Globus pallidus (tissue), 1 donor: ENCODE data around the gene SGTA.
A peak's percentile ranks its signal among the peaks of the same experiment; 100 is the strongest.

Experiments used
- DNase-seq: peaks from one replicate; pipeline ENCODE4 v3.0.0-alpha.2; 2015; ENCODE audit warnings: low spot score

The SGTA gene

GRCh38 chr19:2770055-2771013 is 12.7 kb downstream of the SGTA start:
- peak; percentile 51 for DNase-seq

- no peak for DNase-seq
Measured at GRCh38 chr19:2769218-2769617, 13.9 kb downstream of the SGTA start.

DNA sequence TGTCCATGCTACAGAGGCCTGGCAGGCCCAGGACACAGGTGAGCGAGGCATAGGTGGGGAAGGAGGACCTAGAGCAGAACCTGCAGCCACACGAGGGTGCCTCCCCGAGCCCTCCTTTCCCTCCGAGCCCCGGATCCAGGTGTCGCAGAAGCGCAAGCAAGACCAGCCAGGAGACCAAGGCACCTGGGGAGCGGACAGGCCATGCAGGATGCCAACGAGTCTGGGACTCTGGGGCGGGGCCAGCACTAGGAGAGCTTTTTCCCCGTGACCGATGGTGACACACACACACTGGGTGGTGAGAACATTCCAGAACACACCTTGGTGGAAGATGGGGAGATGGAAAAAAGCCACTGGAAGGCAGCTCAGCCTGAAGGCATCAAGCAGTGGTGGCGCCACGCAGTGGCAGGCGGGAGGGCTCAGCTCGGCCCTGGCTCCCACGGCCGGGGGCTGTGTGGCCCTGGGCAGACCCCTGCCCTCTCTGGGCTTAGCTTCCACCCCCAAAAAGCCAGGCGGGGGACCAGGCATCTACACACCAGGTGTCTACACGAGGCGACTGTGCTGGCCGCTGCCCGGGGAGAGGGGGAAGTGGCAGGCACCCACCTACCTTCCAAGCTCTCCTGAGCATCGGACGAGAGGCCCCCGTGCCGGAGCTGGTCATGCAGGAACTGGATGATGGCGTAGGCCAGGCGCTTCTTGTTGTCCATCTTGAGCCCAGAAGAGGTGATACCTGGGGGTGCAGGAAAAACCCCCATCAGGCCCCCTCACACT is 14.5 kb downstream of the SGTA start:
- DNase-seq, result no peak

DNA sequence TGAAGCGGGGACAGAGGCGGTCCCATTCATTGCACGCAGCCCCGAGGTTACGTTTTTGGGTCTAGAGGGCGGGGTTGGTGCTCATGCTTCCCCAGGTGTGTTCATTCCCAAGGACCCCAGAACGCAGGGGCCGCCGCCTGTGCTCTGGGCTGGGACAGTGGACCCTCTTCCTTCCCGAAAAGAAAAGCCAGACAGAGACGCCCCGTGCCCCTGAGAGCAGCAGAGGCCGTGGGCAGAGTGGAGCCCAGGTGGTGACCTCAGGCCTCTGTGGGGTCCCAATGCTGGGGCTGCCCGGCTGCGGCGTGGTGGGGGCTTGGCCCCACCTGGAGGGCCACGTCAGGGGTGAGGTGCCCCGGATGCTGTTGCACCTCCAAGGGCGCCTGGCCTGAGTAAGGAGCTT is 15.4 kb downstream of the SGTA start:
- DNase-seq, result no peak

- no peak for DNase-seq
Measured at GRCh38 chr19:2766594-2767372, 16.3 kb downstream of the SGTA start.

GRCh38 chr19:2765376-2765775 is 17.7 kb downstream of the SGTA start:
- DNase-seq, result no peak

GRCh38 chr19:2764945-2765344 is 18.1 kb downstream of the SGTA start:
- no peak for DNase-seq

GRCh38 chr19:2763687-2764086 is 19.4 kb downstream of the SGTA start:
- DNase-seq, result no peak

DNA sequence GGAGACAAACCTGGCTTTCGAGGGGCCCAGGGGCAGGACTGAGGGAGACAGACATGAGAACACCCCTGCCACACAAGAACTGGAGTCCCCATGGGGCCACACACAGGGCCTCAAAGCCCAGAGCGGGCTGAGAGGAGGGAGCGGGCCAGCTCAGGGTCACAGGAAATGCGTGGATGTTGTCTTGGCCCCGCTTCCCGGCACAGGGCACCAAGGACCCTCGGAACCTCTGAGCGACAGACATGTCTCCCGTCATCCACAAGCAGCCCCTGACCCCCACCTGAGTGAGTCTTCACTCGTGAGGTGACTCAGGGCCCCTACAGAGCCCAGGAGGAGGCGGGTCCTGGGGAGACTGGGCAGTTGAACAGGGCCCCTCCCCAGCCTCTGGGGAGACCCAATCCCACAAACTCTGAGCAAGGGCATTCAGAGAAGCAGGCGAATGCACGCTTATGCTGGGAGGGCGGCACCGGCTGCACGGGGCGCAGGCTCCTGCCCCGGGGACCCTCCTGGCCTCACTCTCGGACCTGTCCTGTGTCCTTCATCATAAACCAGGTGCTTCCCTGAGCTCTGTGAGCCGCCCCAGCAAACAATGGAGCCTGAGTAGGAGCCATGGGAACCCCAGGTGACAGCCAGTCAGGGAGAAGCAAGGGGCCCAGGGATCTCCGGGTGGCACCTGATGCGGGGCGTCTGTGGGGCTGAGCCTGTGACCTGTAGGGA is 20.1 kb downstream of the SGTA start:
- no peak for DNase-seq

DNA sequence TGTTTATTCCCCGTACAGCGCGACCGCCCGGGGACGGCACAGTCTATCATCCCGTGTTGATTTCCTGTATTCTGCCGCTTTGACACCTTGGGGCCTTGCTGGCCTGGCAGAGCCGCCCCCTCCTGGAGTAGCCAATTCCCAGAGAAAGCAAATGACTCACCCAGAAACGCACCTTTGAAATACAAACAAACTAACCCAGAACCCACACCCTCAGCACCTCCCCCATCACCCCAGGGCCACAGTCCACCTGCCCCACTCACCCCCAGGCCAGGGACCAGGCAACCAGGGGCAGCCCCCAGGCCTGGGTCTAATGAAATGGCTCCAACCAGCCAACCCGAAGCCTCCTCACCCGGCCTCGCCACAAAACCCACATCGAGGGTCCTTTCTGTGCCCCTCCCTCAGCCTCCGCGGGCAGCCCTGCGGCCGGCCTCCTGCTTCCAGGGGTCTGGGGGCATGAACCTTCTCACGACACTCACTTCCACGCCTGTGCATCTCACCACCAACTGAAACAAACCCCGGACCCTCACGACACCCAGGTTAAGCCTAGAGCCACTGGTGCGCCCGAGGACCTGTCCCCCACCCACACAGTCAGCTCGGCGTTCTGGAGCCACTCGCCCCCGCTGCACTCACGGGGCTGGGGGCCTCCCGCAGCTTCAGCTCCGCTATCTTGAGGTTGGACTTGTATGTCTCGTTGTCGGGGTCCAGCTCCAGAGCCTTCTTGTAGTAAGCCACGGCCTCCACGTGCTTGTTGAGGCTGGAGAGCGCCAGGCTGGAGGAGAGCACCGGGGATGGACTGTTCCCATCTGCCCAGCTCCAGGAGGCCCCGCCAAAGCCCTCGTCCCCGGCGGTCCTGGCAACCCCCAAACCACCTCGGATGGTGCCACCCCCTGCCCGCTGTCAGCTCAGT is 20.9 kb downstream of the SGTA start:
- DNase-seq, result no peak

DNA sequence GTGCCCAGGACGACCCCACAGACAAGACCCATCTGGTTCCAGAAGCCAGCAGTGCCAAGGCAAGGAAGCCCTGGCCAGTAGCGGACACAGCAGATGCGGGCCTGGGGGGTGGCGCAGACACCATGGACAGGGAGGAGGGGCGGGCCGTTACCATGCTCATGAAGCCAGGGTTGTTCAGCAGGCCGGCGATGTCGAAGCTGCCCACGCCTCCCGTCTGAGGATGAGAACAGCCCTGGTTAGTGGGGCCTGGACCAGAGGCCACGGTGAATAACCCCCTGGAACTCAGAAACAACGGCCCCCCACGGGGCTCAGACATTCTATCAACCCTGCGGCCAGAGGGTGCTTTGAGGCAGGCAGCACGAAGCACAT is 21.8 kb downstream of the SGTA start:
- DNase-seq, result no peak

- no peak for DNase-seq
Measured at GRCh38 chr19:2759965-2760364, 23.1 kb downstream of the SGTA start.

DNA sequence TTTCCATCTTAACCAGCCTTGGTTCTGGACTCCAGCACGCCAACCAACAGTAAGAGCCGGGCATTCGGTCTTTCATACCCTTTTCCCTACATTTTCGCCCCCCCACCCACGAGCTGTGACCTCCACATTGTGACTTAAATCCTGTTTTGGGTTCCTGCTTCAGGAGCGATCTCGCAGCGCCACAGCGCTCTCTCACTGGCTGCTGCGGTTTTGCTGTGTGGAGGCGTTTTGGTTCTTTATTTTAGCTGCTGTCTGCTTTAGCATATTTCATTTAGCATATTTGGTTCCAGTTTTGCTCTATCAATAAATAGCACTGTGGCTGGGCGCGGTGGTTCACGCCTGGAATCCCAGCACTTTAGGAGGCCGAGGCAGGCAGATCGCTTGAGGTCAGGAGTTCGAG is 23.7 kb downstream of the SGTA start:
- DNase-seq, result no peak

DNA sequence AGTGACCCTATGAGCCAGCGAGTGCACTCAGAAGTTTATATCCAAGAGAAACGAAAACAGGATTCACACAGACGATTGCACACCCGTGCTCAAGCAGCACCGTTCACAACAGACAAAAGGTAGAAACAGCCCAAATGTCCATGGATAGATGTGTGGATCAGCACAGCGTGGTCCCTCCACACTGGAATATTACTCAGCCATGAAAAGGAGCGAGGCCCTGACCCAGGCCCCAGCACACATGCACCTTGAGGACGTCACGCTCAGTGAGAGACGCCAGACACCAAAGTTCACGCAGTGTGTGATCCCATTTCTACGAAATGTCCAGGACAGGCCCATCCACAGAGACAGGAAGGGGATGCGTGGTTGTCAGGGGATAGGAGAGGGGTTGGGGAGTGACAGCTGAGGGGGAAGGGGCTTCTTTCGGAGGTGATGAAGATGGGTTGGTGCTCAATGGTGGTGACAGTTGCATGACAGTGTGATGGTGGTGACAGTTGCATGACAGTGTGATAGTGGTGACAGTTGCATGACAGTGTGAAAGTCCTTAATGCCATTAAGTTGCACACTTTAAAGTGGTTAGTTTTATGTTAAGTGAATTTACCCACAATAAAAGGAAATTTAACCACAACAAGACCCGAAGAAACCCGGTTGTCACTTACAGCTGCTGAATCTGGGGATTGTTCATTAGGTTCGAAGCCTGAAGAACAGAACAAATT is 24.3 kb downstream of the SGTA start:
- DNase-seq, result no peak

DNA sequence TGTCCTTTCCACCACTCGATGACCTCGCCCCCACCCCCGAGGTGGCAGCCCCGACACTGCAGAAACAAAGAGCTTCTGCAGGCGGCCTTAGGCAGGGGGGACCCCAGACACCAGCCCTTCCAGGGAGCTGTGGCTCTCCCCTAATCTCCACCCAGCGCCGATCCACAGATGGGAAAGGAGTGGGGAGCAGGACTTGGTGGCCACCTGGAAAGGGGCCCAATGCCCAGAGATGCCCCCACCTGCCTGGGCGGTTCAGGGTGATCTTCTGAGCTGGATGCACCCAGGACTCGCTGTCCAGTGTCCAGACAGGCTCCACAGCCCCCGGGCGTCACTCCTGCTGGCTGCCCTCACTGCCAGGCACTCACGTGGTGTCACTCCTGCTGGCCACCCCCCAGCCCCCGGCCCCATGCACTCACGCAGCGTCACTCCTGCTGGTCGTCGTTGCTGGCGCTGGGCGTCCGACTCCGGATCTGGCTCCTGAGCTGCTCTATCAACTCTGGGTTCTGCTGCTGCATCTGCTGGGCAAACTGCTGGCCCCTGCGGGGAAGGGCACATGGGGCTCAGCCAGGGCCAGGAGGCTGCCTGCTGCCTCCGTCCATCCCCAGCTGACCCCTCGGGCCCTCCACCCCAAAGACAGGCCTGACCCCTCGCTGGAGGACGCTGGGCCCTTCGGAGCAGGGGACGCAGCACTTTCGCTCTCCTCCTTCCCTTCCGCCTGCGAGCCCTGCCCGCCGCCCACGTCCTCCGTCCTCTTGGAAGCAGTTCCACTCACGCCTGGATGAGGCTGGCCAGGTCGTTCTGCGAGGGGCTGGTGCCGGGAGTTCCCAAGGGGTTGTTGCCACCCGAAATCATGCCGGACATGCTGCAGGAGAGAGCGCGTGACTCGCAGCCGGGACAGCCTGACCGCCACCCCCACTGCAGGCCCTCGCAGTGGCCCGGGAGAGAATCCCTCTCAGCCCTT is 25.9 kb downstream of the SGTA start:
- DNase-seq, result no peak

DNA sequence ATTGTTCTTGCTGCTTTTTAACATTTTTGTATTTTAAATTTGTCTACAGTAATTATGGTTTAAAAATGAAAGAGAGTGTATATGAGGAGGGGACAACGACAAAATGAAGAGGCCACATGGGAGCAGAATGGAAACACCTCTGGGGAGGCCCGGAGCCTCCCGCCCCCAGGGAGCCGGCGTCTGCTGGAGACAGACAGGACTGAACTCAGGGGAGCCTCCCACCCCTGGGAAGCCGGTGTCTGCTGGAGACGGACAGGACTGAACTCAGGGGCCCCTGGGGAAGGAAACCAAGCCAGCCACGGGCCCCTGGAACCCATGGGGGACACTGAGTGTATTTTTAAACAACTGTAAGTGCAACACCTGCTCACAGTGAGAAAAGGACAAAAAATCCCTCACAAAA is 26.6 kb downstream of the SGTA start:
- DNase-seq, result no peak

GRCh38 chr19:2755811-2756210 is 27.3 kb downstream of the SGTA start:
- no peak for DNase-seq

DNA sequence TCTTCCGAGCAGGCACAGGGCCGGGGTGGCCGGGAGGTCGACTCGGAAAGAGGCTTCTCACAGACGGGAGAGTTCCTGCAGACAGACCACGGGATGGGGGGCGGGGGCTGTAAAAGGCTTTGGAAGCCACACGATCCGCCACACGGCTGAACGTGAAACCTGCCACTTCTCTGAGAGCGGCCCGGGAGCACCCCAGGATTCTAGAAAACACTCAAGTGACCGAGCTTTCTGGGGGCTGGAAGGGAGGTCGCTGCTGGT is 27.7 kb downstream of the SGTA start:
- no peak for DNase-seq
